ENCODE data around the gene CACNA2D1.

DNA sequence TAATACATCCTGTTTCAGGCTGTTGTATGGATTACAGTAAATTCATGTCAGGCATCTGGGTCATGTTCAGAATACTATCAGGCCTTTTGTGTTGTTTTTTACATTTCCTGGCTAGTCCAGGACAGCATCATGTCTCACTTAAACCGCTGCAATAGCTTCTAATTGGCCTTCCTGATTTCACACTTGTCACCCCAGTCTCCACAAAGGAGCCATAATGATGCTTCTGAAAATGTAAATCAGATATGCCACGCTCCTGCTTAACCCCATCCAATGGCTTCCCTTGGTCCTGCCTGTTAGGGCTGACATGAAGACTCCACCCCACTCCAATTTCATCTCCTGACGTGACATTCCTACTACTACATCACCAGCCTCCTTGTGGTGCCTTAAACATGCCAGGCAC lies 220.0 kb downstream of the CACNA2D1 start:
- TF ChIP-seq, protein P1, sequence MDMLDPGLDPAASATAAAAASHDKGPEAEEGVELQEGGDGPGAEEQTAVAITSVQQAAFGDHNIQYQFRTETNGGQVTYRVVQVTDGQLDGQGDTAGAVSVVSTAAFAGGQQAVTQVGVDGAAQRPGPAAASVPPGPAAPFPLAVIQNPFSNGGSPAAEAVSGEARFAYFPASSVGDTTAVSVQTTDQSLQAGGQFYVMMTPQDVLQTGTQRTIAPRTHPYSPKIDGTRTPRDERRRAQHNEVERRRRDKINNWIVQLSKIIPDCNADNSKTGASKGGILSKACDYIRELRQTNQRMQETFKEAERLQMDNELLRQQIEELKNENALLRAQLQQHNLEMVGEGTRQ (IDR thresholded peaks at IDR 0.05) = no peak
- TF ChIP-seq, protein P2, sequence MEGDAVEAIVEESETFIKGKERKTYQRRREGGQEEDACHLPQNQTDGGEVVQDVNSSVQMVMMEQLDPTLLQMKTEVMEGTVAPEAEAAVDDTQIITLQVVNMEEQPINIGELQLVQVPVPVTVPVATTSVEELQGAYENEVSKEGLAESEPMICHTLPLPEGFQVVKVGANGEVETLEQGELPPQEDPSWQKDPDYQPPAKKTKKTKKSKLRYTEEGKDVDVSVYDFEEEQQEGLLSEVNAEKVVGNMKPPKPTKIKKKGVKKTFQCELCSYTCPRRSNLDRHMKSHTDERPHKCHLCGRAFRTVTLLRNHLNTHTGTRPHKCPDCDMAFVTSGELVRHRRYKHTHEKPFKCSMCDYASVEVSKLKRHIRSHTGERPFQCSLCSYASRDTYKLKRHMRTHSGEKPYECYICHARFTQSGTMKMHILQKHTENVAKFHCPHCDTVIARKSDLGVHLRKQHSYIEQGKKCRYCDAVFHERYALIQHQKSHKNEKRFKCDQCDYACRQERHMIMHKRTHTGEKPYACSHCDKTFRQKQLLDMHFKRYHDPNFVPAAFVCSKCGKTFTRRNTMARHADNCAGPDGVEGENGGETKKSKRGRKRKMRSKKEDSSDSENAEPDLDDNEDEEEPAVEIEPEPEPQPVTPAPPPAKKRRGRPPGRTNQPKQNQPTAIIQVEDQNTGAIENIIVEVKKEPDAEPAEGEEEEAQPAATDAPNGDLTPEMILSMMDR (IDR thresholded peaks at IDR 0.05) = no peak
- TF ChIP-seq, protein P3, sequence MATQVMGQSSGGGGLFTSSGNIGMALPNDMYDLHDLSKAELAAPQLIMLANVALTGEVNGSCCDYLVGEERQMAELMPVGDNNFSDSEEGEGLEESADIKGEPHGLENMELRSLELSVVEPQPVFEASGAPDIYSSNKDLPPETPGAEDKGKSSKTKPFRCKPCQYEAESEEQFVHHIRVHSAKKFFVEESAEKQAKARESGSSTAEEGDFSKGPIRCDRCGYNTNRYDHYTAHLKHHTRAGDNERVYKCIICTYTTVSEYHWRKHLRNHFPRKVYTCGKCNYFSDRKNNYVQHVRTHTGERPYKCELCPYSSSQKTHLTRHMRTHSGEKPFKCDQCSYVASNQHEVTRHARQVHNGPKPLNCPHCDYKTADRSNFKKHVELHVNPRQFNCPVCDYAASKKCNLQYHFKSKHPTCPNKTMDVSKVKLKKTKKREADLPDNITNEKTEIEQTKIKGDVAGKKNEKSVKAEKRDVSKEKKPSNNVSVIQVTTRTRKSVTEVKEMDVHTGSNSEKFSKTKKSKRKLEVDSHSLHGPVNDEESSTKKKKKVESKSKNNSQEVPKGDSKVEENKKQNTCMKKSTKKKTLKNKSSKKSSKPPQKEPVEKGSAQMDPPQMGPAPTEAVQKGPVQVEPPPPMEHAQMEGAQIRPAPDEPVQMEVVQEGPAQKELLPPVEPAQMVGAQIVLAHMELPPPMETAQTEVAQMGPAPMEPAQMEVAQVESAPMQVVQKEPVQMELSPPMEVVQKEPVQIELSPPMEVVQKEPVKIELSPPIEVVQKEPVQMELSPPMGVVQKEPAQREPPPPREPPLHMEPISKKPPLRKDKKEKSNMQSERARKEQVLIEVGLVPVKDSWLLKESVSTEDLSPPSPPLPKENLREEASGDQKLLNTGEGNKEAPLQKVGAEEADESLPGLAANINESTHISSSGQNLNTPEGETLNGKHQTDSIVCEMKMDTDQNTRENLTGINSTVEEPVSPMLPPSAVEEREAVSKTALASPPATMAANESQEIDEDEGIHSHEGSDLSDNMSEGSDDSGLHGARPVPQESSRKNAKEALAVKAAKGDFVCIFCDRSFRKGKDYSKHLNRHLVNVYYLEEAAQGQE (IDR thresholded peaks at IDR 0.05) = no peak
- no peak for TF ChIP-seq POLR2AphosphoS2 (conservative IDR thresholded peaks at IDR 0.05; ENCODE audit: low read length)
- no peak for TF ChIP-seq POLR2A (IDR thresholded peaks at IDR 0.05; ENCODE audit: low read length)
- TF ChIP-seq, protein P4, sequence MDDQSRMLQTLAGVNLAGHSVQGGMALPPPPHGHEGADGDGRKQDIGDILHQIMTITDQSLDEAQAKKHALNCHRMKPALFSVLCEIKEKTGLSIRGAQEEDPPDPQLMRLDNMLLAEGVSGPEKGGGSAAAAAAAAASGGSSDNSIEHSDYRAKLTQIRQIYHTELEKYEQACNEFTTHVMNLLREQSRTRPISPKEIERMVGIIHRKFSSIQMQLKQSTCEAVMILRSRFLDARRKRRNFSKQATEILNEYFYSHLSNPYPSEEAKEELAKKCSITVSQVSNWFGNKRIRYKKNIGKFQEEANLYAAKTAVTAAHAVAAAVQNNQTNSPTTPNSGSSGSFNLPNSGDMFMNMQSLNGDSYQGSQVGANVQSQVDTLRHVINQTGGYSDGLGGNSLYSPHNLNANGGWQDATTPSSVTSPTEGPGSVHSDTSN (IDR thresholded peaks at IDR 0.05) = no peak
